Measurements from ENCODE around the gene GRID2. TPM values are rescaled to one million over a fixed set of nuclear protein-coding genes. Genes with fewer than 3 reads are reported as not detected.

Gene GRID2
- total RNA-seq, 2 donors from 2014 or later: 27.3 to 40.4 TPM

GRCh38 chr4:93532234-93532633, 1228.5 kb downstream of the GRID2 start:
- TF ChIP-seq, protein P1, sequence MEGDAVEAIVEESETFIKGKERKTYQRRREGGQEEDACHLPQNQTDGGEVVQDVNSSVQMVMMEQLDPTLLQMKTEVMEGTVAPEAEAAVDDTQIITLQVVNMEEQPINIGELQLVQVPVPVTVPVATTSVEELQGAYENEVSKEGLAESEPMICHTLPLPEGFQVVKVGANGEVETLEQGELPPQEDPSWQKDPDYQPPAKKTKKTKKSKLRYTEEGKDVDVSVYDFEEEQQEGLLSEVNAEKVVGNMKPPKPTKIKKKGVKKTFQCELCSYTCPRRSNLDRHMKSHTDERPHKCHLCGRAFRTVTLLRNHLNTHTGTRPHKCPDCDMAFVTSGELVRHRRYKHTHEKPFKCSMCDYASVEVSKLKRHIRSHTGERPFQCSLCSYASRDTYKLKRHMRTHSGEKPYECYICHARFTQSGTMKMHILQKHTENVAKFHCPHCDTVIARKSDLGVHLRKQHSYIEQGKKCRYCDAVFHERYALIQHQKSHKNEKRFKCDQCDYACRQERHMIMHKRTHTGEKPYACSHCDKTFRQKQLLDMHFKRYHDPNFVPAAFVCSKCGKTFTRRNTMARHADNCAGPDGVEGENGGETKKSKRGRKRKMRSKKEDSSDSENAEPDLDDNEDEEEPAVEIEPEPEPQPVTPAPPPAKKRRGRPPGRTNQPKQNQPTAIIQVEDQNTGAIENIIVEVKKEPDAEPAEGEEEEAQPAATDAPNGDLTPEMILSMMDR (conservative IDR thresholded peaks at IDR 0.05): no peak

GRCh38 chr4:93540562-93540961, 1236.8 kb downstream of the GRID2 start:
- Histone ChIP-seq H3K27ac (ENCODE audit: low read depth, low read length) (no peak overlapping the region), H3K4me3 (ENCODE audit: low read length) (no peak overlapping the region), H3K9me3 (ENCODE audit: control insufficient read depth, low read length) (no peaks in the 10 kb centered on the region), H3K9ac (ENCODE audit: extremely low read depth, low read length, poor library complexity, severe bottlenecking) (no peak overlapping the region), H3K4me1 (ENCODE audit: control insufficient read depth, insufficient read depth, low read length) (no peaks in the 10 kb centered on the region), H3K27me3 (ENCODE audit: control insufficient read depth, insufficient read depth, low read length, poor library complexity, severe bottlenecking) (no peaks in the 10 kb centered on the region), H3K36me3 (ENCODE audit: control insufficient read depth, insufficient read depth, low read length) (no peaks in the 10 kb centered on the region)
- TF ChIP-seq, protein P1 (conservative IDR thresholded peaks at IDR 0.05): no peak
- no peaks in the 10 kb centered on the region for H3K27me3 Mint-ChIP-seq (ENCODE audit: insufficient read depth)
- DNase-seq: no peak
- H3K9me3 Mint-ChIP-seq: no peaks in the 10 kb centered on the region
- H3K4me3 Mint-ChIP-seq: no peak overlapping the region
- H3K4me1 Mint-ChIP-seq: peaks cover 7% of the 10 kb centered on the region
- no peak overlapping the region for H3K27ac Mint-ChIP-seq
- H3K36me3 Mint-ChIP-seq (ENCODE audit: low read depth): no peaks in the 10 kb centered on the region

More at GRCh38 chr4:93532234-93532633, 1228.5 kb downstream of the GRID2 start:
- H3K4me1 Mint-ChIP-seq: peaks cover 32% of the 10 kb centered on the region
- no peak overlapping the region for H3K4me3 ChIP-seq (ENCODE audit: low read length)
- H3K4me3 Mint-ChIP-seq: no peak overlapping the region
- H3K36me3 Mint-ChIP-seq (ENCODE audit: low read depth): no peaks in the 10 kb centered on the region
- no peak for DNase-seq
- H3K9ac ChIP-seq (ENCODE audit: extremely low read depth, low read length, poor library complexity, severe bottlenecking): no peak overlapping the region
- peaks cover 4% of the 10 kb centered on the region for H3K4me1 ChIP-seq (ENCODE audit: control insufficient read depth, insufficient read depth, low read length)
- no peak overlapping the region for H3K27ac ChIP-seq (ENCODE audit: low read depth, low read length)
- no peaks in the 10 kb centered on the region for H3K9me3 Mint-ChIP-seq
- H3K9me3 ChIP-seq (ENCODE audit: control insufficient read depth, low read length): no peaks in the 10 kb centered on the region
- no peaks in the 10 kb centered on the region for H3K36me3 ChIP-seq (ENCODE audit: control insufficient read depth, insufficient read depth, low read length)
- 100% methylated on average over 1 of the region's 1 CpG; no CpG with 5 or more reads in 1 of the 2 experiments for WGBS, 2 experiments (ENCODE audit: insufficient coverage in 1 of 2, insufficient read length in 1 of 2)
- H3K27me3 Mint-ChIP-seq (ENCODE audit: insufficient read depth): no peaks in the 10 kb centered on the region
- H3K27me3 ChIP-seq (ENCODE audit: control insufficient read depth, insufficient read depth, low read length, poor library complexity, severe bottlenecking): no peaks in the 10 kb centered on the region
- no peak overlapping the region for H3K27ac Mint-ChIP-seq

GRCh38 chr4:93561842-93562241, 1258.1 kb downstream of the GRID2 start:
- peaks cover 7% of the 10 kb centered on the region for H3K9me3 Mint-ChIP-seq
- Histone ChIP-seq H3K4me3 (ENCODE audit: low read length) (no peak overlapping the region), H3K9ac (ENCODE audit: extremely low read depth, low read length, poor library complexity, severe bottlenecking) (no peak overlapping the region), H3K27ac (ENCODE audit: low read depth, low read length) (no peak overlapping the region), H3K36me3 (ENCODE audit: control insufficient read depth, insufficient read depth, low read length) (no peaks in the 10 kb centered on the region), H3K9me3 (ENCODE audit: control insufficient read depth, low read length) (no peaks in the 10 kb centered on the region), H3K27me3 (ENCODE audit: control insufficient read depth, insufficient read depth, low read length, poor library complexity, severe bottlenecking) (no peaks in the 10 kb centered on the region), H3K4me1 (ENCODE audit: control insufficient read depth, insufficient read depth, low read length) (no peaks in the 10 kb centered on the region)
- no peaks in the 10 kb centered on the region for H3K27me3 Mint-ChIP-seq (ENCODE audit: insufficient read depth)
- DNase-seq: no peak
- WGBS, 2 experiments (ENCODE audit: insufficient coverage in 1 of 2, insufficient read length in 1 of 2): 83% methylated on average over 1 of the region's 1 CpG; no CpG with 5 or more reads in 1 of the 2 experiments
- H3K27ac Mint-ChIP-seq: no peak overlapping the region
- H3K4me3 Mint-ChIP-seq: no peak overlapping the region
- TF ChIP-seq, protein P1 (conservative IDR thresholded peaks at IDR 0.05): no peak
- H3K36me3 Mint-ChIP-seq (ENCODE audit: low read depth): no peaks in the 10 kb centered on the region
- H3K4me1 Mint-ChIP-seq: no peaks in the 10 kb centered on the region
